MM.1S (cell line): Measurements from ENCODE around the gene SATB2.

ENCODE experiments used
- DNase-seq: peaks from one replicate; pipeline ENCODE4 v3.0.0-alpha.2; 2015
- H2AFZ ChIP-seq: fragments of 300-600 bp; sonication (generic); 2 replicates; pipeline ENCODE4 v1.6.0; 2016; ENCODE audit warnings: antibody characterized with exemption, low read length
- H3F3A ChIP-seq: fragments of 300-600 bp; sonication (generic); 2 replicates; pipeline ENCODE4 v1.6.1; 2016; ENCODE audit warnings: mild to moderate bottlenecking, antibody characterized with exemption, low read length, moderate library complexity, mixed read lengths; ENCODE audit not compliant: insufficient read depth
- H3K27ac ChIP-seq: fragments of 300-600 bp; sonication (generic); 2 replicates; pipeline ENCODE4 v1.5.1; 2016; ENCODE audit warnings: mild to moderate bottlenecking, low read length
- H3K27me3 ChIP-seq: fragments of 300-600 bp; sonication (generic); replicated peaks from 2 replicates; pipeline ENCODE4 v1.6.0; 2016; ENCODE audit warnings: low read length; ENCODE audit not compliant: insufficient read depth
- H3K36me3 ChIP-seq: fragments of 300-600 bp; sonication (generic); replicated peaks from 2 replicates; pipeline ENCODE4 v1.6.1; 2016; ENCODE audit warnings: mild to moderate bottlenecking, low read length, mixed read lengths; ENCODE audit not compliant: insufficient read depth
- H3K4me1 ChIP-seq: fragments of 300-600 bp; sonication (generic); 2 replicates; pipeline ENCODE4 v1.6.1; 2016; ENCODE audit warnings: low read length, mixed read lengths
- H3K4me2 ChIP-seq: fragments of 300-600 bp; sonication (generic); 2 replicates; pipeline ENCODE4 v1.6.0; 2016; ENCODE audit warnings: low read depth, low read length
- H3K4me3 ChIP-seq: fragments of 300-600 bp; sonication (generic); 2 replicates; pipeline ENCODE4 v1.5.1; 2016; ENCODE audit warnings: low read length, mixed read lengths
- H3K79me2 ChIP-seq: fragments of 300-600 bp; sonication (generic); 2 replicates; pipeline ENCODE4 v1.6.1; 2016; ENCODE audit warnings: mixed run types, low read length, mixed read lengths
- H3K9ac ChIP-seq: fragments of 300-600 bp; sonication (generic); 2 replicates; pipeline ENCODE4 v1.6.1; 2016; ENCODE audit warnings: low read length, mixed read lengths
- H3K9me2 ChIP-seq: fragments of 300-600 bp; sonication (generic); replicated peaks from 2 replicates; pipeline ENCODE4 v1.6.1; 2016; ENCODE audit warnings: mild to moderate bottlenecking, low read length, mixed read lengths; ENCODE audit not compliant: insufficient read depth
- H3K9me3 ChIP-seq: fragments of 300-600 bp; sonication (generic); replicated peaks from 2 replicates; pipeline ENCODE4 v1.6.1; 2016; ENCODE audit warnings: mild to moderate bottlenecking, low read length, mixed read lengths; ENCODE audit not compliant: insufficient read depth
- H4K20me1 ChIP-seq: fragments of 300-600 bp; sonication (generic); 2 replicates; pipeline ENCODE4 v1.6.1; 2016; ENCODE audit warnings: mild to moderate bottlenecking, low read length, moderate library complexity, mixed read lengths; ENCODE audit not compliant: insufficient read depth
- EZH2 ChIP-seq: fragments of 300-600 bp; sonication (generic); optimal IDR thresholded peaks from 2 replicates; pipeline ENCODE3; 2017; ENCODE audit warnings: low read depth, mild to moderate bottlenecking, antibody characterized with exemption, low read length, mixed read lengths
- EZH2phosphoT487 ChIP-seq: fragments of 300-600 bp; sonication (generic); IDR thresholded peaks from 2 replicates; pipeline ENCODE4 v1.6.1; 2018; ENCODE audit warnings: antibody characterized with exemption, low read length
- TF ChIP-seq, protein P1 (sequence below): fragments of 300-600 bp; sonication (generic); IDR thresholded peaks from 2 replicates; pipeline ENCODE4 v1.5.1; 2016; ENCODE audit warnings: antibody characterized with exemption, low read length, mixed read lengths

Gene SATB2

DNA sequence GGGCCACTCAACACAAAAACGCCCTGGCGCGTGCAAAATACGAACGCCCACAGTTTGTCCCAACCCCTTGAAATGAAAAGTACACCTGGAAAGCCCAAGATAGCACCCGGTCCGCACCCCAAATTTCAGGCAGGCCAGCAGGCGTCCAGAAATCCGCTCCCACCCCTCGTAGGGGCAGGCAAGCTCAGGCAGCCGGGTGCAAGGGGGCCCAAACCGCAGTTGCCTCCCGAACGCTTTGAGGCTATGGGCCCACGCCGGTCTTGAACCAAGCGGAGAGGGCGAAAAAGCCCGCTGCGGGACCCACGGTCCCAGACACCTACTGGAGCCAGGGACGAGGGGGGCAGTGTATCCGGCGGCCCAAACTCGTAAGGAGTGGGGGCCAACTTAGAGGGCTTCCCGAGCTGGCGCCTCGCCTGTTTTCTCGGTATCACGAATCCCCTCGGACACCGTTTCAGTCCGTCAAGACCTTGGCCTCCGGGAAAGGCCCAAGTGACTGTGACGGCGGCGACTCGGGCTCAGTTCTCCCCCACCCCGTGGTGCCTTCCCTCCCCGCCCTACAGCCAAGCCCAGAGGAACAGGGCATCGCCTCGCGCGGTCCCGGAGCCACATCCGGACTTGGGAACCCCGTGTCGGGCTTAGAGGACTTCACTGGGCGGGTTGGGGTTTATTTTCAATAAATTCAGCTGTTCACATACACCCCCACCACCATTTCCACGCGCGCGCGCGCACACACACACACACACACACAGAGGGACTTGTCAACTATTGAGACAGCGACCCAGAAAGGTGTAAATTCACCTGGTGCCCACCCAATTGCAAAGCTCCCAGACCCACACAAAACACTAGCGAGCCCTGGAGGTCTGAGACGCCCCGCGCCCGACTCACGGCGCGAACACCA is 6.2 kb upstream of the SATB2 start:
- Histone ChIP-seq H3K4me3 (peak overlapping the region; percentile 53), H3K27me3 (peaks cover 74% of the 10 kb centered on the region), H3K79me2 (no peaks in the 10 kb centered on the region), H3K27ac (no peak overlapping the region), H3K4me1 (peaks cover 7% of the 10 kb centered on the region; the same call in 1 of the 2 replicates), H3K9me3 (no peaks in the 10 kb centered on the region), H3K4me2 (peak overlapping the region; percentile 91), H3K9me2 (no peaks in the 10 kb centered on the region), H2AFZ (peak overlapping the region; percentile 81; the same call in 1 of the 2 replicates), H3F3A (no peaks in the 10 kb centered on the region), H4K20me1 (no peaks in the 10 kb centered on the region), H3K36me3 (no peaks in the 10 kb centered on the region), H3K9ac (no peak overlapping the region)
- TF ChIP-seq EZH2 (no peak), EZH2phosphoT487 (no peak)
- TF ChIP-seq, protein P1, sequence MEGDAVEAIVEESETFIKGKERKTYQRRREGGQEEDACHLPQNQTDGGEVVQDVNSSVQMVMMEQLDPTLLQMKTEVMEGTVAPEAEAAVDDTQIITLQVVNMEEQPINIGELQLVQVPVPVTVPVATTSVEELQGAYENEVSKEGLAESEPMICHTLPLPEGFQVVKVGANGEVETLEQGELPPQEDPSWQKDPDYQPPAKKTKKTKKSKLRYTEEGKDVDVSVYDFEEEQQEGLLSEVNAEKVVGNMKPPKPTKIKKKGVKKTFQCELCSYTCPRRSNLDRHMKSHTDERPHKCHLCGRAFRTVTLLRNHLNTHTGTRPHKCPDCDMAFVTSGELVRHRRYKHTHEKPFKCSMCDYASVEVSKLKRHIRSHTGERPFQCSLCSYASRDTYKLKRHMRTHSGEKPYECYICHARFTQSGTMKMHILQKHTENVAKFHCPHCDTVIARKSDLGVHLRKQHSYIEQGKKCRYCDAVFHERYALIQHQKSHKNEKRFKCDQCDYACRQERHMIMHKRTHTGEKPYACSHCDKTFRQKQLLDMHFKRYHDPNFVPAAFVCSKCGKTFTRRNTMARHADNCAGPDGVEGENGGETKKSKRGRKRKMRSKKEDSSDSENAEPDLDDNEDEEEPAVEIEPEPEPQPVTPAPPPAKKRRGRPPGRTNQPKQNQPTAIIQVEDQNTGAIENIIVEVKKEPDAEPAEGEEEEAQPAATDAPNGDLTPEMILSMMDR: no peak
- DNase-seq: no peak

DNA sequence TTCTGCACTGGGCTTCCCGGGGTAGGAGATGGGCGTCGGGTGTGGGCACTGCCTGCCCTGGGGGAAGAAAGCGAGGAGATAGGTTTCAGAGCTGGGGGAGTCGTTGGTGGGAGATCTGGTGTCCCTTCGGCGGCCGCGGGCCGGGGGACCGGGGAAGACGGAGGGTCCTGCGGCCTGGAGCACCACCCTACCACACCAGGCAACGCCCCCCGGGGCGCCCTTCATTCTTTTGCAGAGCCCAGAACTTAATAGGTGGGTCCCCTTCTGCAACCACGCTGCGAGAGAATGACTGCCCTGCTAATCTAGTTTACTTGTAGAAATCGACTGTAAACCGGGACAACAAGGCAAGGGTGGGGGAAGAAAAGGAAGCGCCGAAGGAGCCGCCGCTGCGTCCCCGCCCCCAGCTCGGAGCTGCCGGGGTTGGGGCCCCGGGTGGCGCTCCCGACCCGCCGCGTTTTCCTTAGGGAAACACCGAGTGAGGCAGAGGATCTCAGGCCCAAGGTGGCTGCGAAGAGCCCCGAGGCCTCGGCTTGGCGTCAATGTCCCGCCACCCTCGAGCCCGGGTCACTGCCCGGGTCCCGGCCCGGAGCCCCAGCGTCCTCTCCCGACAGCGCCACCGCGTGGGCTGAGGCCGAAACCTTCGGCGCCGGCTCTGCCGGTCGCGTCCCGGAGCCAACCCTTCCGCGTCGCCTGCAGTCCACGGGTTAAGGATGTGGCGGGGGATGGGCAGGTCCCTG is 5.4 kb upstream of the SATB2 start:
- no peaks in the 10 kb centered on the region for H4K20me1 ChIP-seq
- H3K9me2 ChIP-seq: no peaks in the 10 kb centered on the region
- H3K36me3 ChIP-seq: no peaks in the 10 kb centered on the region
- no peaks in the 10 kb centered on the region for H3F3A ChIP-seq
- peaks cover 72% of the 10 kb centered on the region for H3K27me3 ChIP-seq
- peak; percentile 65 for DNase-seq
- no peaks in the 10 kb centered on the region for H3K79me2 ChIP-seq
- H3K9ac ChIP-seq: no peak overlapping the region
- H3K4me1 ChIP-seq: peaks cover 7% of the 10 kb centered on the region; the same call in 1 of the 2 replicates
- H3K27ac ChIP-seq: no peak overlapping the region
- H3K9me3 ChIP-seq: no peaks in the 10 kb centered on the region
- H3K4me2 ChIP-seq: peak overlapping the region; percentile 91
- H3K4me3 ChIP-seq: peak overlapping the region; percentile 53
- peak overlapping the region; percentile 81 for H2AFZ ChIP-seq
- TF ChIP-seq EZH2phosphoT487: no peak
- TF ChIP-seq EZH2: no peak
- TF ChIP-seq, protein P1: peak; percentile 77

DNA sequence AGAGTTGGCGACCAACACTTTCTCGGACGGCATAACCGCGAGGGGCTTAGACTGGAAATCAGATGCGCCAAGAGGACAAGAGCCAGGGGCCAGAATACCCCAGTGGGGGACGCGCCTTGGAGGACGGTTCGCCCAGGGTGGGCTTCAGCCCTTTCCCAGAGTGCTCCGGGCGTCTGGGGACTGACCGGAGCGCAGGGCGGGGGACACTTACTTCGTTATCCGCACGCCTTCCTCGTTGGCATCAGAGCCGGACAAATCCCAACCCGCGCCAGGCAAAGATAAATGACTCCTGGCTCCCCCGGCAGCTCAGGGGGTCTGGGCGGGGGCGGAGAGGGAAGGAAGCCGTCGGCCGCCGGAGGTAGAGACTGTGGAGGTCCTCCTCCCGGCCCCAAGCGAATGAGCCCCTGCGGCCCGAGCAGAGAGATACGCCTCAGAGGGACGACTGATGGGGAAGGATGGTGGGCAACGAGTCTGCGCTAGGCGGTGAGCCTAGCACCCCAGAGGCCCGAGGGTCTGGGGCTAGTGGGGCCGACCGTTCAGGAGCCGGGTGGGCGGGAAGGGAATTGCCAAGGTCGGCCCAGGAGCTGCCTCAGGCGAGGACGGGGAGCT is 4.7 kb upstream of the SATB2 start:
- Histone ChIP-seq H3K9me3 (no peaks in the 10 kb centered on the region), H3K27me3 (peaks cover 68% of the 10 kb centered on the region), H3K4me2 (no peak overlapping the region), H3K4me1 (peaks cover 7% of the 10 kb centered on the region; the same call in 1 of the 2 replicates), H3K9ac (no peak overlapping the region), H3K36me3 (no peaks in the 10 kb centered on the region), H3K4me3 (no peak overlapping the region), H2AFZ (no peak overlapping the region), H3K9me2 (no peaks in the 10 kb centered on the region), H4K20me1 (no peaks in the 10 kb centered on the region), H3K27ac (no peak overlapping the region), H3F3A (no peaks in the 10 kb centered on the region), H3K79me2 (no peaks in the 10 kb centered on the region)
- no peak for DNase-seq
- TF ChIP-seq EZH2 (no peak), EZH2phosphoT487 (no peak)
- TF ChIP-seq, protein P1: no peak
